NCI-H460 (cell line): Measurements from ENCODE around the gene CTDNEP1. TPM values are rescaled to one million over a fixed set of nuclear protein-coding genes. Genes with fewer than 3 reads are reported as not detected.

Experiments used
- DNase-seq: peaks from one replicate; pipeline ENCODE4 v3.0.0-alpha.2; 2016; ENCODE audit warnings: low read depth; ENCODE audit errors: extremely low read depth
- total RNA-seq: library from RNA; depleted of rRNA; stranded (reverse); fragments of >200 nt; shearing (Covaris generic); gene quantifications from 2 replicates; pipeline ENCODE4 v1.2.3, GENCODE V29; 2014

CTDNEP1 gene
- total RNA-seq, 1 experiment from 2014 or later, result 46.9 TPM

DNA sequence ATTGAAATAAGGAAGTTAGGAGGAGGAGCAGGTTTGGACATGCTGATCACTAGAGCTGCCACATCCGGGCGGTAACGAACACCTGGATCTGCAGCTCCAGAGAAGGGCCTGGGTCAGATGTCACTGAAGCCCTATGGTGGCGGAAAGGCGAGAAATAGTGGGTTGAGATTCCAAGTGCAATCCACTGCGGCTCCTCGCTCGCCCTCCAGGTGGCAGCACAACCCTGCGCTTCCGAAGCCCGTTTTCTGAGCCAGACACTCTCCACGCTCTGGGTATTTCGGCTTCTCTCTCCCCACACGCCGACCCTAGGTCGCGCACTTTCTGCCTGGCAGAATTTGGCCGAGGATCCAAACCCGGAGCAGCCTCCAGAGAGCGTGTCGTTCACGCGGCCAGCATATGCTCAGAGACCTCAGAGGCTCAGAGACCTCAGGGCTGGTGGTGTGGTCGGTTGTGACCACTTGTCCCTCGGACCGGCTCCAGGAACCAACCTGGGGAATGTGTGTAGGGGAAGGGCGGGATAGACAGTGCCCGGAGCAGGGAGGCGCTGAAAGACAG lies 29.1 kb upstream of the CTDNEP1 start:
- DNase-seq, result peak; percentile 81

DNA sequence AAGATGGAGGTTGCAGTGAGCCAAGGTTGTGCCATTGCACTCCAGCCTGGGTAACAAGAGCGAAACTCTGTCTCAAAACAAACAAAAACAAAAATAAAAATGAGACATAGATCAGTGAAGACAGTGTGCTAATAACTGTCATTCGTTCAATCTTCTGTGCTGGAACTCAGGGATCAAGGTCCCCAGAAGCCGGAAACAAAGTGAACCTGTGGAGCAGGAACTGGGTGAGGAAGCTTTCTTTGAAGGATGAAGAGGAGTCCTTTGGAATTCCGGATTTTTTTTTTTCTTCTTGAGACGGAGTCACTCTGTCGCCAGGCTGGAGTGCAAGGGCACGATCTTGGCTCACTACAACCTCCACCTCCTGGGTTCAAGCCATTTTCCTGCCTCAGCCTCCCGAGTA lies 27.9 kb upstream of the CTDNEP1 start:
- no peak for DNase-seq

DNA sequence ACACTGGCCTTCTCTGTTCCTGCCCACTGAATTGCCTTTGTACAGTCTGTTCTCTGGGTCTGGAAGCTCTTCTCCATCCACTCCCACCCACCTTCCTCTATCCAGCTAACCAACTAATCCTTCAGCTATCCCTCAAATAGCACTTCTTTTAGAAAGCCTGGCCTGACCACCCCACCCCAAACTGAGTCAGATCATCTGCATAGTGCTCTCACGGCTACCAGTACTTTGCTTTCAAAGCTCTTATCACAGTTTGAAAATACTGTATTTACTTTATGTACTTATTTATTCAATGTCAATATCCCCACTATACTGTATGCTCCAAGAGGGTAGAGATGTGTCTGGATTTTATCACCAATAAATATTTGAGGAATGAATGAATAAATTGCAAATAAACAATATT lies 15.2 kb upstream of the CTDNEP1 start:
- DNase-seq, result no peak

DNA sequence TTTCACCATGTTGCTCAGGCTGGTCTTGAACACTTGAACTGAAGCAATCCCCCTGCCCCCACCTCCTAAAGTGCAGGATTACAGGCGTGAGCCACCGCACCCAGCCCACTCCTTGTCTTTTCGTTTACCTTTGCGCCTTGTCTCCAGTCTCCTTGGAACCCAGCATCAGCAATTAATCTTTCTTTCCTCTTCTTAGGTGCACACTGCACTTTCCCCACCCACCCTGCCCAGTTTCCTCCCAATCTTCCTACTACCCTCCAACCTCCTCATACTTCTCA lies 12.2 kb upstream of the CTDNEP1 start:
- DNase-seq, result no peak

DNA sequence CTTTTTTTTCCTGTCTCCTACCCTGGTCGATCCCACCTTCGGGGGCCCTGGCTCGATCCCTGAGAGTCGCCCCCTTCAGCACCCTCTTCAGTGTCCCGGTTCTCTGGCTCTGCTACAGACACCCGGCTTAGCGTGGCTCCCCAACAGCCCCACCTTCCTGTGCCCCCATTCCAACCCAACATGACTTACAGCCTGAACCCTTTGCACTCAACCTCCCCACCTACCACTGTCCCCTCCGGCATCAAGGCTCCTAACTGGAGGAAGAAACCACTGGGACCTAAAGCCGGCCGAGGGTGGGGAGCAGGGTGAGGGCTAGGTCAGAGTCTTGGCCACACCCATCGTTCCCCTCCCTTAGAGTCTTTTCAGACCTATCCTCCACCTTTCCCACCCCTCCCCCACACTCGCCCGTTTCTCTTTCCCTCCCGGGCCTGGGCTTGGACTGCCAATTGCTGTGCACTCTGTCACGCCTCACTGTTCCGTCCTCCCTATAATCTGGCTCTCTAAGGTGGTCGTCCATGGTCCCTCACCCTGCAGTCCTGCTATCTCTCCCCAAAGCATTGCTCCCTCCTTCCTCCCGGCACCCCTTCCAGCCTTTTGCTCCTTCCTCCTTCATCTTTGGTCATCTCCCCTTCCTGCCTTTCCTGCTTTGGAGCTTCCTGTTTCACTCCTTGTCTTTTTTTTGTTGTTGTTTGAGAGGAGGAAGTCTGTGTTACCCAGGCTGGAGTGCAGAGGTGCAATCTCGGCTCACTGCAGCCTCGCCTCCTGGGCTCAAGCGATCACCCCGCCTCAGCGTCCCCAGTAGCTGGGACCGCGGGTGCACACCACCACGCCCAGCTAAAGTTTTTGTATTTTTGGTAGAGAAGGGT lies 11.6 kb upstream of the CTDNEP1 start:
- no peak for DNase-seq

DNA sequence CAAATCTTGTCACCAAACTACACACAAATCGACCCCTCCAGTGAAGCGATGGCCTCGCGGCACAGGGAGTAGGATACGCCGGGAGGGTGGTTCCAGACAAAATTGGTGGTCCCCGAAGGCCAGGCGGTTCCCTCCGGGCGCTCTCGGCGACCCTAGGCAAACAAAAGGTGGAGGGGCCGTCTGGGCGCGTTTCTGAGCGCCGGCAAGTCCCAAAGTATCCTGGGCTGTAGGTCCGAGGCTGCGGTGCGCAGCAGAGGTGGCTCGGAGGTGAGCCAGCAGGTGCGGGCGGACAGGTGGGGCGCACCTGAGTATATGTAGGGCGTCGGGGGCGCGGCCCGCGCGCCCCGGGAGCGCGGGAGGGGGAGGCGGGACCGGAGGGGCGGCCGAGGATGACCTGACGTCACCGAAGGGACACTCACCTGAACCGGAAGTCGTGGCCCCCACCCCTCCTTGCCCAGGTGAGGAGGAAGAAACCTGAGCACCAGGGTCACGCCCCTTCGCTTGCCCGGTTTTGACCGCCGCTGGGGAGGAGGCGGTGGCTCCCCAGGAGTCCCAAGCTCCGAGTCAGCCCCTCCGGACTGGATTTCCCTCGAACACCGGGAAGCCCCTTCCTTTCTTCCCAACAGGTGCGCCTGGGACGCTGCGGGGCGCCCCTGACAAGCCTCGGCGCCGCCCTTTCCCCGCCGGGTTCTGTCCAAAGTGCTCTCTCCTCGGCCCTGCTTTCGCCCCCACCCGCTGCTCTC lies 10.8 kb upstream of the CTDNEP1 start, which contains the start of gene CLDN7:
Gene CLDN7 (minus strand): TSS at position 287 of the 743 bp plus-strand sequence. CDS start 435 bp downstream, outside the sequence.
- DNase-seq, result no peak

DNA sequence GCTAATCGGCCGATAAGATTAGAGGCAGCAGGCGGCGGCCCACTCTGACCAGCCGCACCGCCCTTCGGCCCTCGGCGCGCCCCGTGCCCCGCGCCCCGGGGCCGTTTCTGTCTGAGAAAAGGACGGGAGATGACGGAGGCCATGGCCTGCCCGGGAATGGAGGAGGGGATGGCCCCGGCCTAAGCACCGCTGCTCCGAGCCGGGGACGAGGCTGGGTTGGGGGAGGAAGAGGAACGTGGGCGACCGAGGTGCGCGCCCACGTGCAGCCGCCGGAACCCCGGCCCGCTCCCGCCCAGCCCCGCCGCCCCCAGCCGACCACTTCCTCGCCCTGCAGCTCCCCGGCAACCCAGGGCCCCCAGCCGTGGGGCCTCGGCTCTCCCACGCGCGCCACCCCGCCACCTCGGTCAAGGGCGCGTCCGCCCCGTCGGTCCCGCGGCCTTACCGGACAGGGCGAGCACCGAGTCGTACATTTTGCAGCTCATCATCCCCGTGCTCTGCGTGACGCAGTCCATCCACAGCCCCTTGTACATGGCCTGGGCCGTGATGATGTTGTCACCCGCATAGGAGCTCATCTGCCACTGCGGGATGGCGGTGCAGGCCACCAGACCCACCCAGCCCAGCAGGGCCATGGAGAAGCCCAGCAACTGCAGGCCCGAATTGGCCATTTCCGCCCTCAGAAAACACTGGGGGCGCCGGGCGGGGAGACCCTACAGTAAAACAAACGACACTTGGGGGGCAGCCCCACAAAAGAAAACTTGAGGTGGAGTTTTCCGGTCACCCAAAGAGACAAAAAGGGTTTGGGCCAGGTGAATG lies 10.1 kb upstream of the CTDNEP1 start:
- DNase-seq, result no peak

DNA sequence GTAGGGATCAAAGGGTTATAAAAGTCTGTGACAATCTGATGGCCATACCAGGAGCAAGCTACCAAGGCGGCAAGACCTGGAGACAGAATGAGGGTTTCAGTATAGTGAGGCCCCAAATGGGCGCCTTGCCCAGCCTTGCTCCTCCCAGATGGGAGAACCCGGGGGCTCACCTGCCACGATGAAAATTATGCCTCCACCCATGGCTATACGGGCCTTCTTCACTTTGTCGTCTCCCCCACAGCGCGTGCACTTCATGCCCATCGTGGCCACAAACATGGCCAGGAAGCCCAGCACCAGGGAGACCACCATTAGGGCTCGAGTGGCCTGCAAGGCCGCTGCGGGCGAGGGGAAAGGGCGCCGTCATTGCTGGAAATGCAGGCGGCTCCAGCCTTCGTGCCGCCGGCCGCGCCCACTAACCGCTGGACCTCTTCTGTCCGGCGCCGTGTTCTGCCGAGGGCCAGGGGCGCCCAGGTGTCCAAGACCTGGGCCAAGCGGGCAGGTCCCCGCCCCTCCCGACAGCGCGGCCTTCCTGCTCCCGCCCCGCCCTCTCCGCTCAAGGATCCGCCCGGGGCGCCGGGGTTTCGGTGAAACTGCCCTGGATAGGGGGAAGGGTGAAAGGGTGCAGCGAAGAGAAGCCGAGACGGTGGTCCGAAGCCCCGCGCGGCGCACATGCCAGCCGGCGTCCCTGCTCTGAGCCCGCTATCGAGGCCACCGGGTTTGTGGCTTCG lies 9.3 kb upstream of the CTDNEP1 start:
- DNase-seq, result no peak

DNA sequence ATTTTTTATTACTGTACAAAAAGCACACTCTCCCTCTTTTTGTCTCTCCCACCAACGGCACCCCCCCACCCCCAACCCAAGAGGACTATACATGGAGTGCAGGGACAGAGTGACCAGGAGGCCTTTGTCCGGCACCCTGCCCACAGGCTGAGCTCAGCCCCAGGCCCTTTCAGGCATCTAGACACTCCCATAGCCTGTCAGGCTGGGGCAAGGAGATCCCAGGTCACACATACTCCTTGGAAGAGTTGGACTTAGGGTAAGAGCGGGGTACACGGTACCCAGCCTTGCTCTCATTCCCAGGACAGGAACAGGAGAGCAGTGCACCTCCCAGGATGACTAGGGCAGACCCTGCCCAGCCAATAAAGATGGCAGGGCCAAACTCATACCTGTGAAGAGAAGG lies 8.6 kb upstream of the CTDNEP1 start:
- no peak for DNase-seq

DNA sequence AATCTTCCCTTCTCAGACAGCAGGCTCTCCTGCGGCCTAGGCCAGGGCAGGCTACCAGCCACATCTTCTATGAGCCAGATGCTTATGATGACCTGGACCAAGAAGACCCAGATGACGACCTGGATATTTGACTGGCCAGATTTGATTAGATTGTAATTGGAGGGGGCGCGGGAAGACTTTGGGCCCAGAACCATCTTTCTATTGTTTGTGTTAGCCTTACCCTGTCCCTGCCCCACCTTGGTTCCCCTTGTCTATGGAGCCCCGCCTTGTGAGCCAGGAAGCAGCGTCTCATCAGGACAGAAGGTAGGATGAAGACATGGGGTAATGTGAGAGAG lies 8.0 kb upstream of the CTDNEP1 start:
- DNase-seq, result no peak

DNA sequence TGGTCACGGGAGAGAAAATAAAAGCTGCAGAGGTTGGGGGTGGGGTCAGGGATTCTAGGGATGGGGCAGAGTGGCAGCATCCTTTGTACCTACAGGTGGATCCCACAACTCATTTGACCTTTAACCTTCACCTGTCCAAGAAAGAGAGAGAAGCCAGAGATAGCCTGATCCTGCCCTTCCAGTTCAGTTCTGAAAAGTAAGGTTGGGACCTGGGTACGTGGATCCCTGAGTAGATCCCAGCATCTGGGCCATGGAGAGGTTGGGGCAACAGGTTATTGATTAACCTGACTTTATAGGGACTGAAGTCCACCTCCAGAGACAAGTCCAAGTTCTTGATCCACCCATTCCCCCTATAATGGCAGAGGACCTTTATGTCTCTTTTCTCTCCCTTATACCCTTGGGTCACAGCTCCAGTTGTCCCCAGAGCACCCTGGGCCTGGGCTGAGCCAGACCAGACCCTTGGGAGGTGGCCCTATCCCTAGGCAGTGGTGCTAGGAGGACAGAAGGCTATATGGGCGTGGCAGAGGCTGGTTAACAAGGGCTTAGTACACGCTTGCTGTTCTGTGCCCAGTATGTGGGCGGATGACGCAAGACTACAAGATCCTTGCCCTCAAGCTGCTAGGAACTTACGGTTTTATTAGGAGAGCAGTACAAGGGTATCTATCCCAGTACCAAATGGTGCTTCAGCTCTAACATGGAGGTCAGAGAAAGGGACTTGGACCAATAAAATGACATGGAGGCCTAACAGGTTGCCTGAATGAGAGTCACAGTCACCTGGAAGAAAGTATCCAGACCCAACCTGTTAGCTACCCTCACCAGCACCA lies 7.4 kb upstream of the CTDNEP1 start:
- peak; percentile 52 for DNase-seq

DNA sequence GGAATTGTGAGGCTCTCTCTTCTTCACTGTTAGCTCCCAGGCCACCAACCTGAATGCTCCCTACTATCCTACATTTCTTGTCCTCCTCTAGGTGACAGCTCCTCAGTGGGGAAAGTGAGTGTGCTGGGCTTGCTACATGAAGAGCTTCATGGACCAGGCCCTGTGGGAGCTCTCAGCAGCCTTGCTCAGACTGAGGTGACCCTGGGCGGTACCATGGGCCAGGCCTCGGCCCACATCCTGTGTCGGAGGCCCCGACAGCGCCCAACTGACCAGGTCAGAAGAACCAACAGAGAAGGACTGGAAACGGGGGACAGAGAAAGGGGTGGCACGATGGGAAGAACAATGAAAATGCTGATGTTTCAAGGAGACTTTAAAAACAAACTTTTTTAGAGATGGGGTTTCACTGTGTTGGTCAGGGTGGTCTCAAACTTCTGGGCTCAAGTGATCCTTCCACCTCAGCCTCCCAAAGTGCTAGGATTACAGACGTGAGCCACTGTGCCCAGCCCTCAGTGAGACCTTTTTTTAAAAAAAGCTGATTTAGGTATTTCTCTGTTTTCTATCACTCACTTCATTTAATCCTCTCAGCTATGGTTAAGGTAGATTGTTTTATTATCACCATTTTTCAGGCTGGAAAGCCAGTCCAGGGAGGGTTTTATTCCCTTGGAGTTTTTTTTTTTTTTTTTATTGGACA lies 5.4 kb upstream of the CTDNEP1 start:
- DNase-seq, result no peak

DNA sequence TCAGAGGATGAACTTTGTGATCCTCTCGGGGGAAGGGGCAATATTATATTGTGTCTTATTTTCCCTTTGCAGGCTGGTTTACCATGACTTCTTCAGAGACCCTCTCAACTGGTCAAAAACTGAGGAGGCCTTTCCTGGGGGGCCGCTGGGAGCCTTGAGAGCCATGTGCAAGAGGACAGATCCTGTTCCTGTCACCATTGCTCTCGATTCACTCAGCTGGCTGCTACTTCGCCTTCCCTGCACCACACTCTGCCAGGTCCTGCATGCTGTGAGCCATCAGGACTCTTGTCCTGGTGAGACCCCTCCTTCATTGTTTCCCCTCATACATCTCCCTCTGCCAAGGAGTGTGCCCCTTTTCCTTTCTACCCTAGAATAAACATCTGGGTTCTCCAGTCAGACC lies 3.0 kb upstream of the CTDNEP1 start:
- DNase-seq, result no peak

DNA sequence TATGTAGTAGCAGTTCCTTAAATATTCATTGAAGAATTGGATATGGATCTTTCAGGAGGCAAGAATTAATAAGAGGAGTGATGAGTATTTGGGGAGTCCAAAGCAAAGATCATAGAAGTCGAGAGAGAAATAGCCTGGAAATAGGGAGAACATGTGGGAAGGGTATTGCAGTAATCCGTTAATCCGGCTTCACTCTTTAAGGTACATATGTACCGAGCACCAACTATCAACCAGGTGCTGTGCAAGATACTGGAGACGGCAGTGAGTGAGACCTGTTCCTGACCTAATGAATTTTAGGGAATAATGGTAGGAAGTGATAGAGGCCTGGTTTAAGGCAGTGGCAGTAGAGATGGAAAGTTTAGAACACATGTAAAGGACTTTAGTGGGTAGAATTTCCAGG lies 1.5 kb upstream of the CTDNEP1 start:
- no peak for DNase-seq

DNA sequence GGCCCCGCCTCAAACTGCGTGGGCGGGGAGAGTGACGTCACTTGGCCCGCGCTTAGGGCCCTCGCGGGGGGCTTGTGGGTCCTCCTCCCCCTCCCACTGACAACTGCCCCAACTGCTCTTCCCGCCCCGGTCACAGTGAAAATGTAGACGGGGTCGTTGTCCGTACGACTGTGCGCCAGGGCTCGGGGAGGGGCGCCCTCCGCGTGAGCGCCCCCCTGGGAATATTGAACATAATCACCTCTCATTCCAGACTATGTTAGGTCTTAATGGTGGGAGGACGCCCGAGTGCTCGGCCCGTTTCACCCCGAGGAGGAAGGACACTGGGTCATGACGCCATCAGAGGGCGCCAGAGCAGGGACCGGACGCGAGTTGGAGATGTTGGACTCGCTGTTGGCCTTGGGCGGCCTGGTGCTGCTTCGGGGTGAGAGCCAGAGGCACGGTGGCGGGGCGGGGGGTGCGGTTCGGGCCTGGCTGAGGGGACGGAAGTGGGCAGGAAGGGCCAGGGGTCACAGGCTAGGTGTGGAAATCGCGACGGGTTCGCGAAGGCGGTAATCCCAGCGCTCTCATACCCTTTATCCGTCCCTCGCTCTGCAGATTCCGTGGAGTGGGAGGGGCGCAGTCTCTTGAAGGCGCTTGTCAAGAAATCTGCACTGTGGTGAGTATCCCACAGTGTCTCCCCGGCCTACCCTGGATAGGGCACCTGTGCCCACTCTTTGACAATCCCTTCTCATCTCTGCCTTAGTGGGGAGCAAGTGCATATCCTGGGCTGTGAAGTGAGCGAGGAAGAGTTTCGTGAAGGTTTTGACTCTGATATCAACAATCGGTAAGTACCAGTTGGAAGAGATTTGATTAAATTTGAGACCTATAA lies 876 bp upstream of the CTDNEP1 start, which contains the start of gene ELP5:
Gene ELP5 (plus strand): TSS at position 40 of the 868 bp plus-strand sequence. CDS start 336 bp downstream, at position 376.
- DNase-seq, result peak; percentile 95

DNA sequence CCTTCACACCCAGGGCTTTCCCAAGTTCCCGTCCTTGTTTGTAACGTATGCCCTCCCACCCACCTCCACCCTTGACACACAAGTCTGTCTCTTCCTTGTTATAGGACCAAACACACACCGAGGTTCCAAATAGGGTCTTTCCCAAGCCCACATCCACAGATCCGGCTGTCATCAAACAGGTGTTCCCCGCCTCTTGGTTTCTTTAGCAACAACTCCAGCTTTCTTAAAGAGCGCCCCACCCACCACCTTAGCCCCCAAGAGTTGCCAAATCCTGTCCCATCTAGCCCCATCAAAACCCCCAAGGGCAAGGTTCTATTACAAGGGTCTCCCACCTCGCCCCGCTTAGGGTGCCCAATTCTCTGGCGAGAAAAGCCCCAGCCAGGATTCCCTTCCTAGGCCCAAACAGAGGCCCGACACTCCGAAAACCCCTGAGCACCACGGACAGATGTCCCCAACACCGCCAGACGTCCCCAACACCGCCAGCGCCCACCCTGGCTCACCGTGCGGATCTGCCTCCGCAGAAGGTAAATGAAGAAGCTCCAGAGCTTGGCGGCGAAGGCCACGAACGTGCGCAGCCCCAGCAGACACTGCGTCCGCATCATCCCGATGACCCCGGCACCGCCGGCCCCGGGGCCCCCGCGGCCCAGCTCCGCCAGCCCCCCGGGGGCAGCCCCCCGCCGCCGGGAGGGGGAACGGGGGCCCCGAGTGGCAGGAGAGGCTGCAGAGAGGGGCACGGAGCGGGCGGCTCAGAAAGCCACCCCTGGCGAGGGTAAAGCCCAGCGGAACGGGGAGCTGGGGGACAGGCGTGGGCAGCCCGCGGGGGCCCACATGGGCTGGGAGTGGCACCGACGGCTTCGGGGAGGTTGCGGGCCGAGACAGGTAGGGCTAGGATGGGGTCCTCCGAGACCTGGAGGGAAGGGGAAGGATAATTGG lies 573 bp downstream of the CTDNEP1 start:
- DNase-seq, result no peak

DNA sequence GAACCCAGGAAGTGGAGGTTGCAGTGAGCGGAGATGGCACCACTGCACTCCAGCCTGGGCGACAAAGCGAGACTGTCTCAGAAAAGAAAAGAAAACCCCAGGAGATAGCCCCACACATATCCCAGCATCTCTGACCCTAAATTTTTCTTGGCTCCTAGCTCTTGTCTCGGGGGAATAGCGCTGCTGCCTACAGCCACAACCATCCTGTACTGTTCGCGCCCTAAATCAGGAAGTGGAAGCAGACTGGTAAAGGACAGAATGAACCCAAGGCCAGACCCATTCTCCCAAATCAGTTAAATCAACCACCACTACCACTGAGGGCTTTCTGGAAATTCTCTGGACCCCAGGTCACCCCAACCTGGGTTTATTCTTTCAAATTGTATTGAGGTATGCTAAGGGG lies 1.7 kb downstream of the CTDNEP1 start:
- no peak for DNase-seq
